Fibroblast of lung (primary cell): ENCODE results near the gene NDUFAF4.

Source experiments
- CTCF ChIP-seq, 2 donors: IDR thresholded peaks in 1 of 2; conservative IDR thresholded peaks in 1 of 2; 1 replicate in 1 of 2; 2 replicates in 1 of 2; pipeline ENCODE4 v1.5.1; 2011 to 2012; ENCODE audit warnings: low read length in 2 of 2, control low read depth in 1 of 2, inconsistent platforms in 1 of 2, low read depth in 1 of 2, mild to moderate bottlenecking in 1 of 2
- EZH2 ChIP-seq: IDR thresholded peaks from 2 replicates; pipeline ENCODE4 v1.5.1; 2012; ENCODE audit warnings: low read length, control low read depth, mild to moderate bottlenecking; ENCODE audit errors: missing control alignments

GRCh38 chr6:96886519-96886918, 11.2 kb downstream of the NDUFAF4 start:
- TF ChIP-seq EZH2 (no peak), CTCF (conservative IDR thresholded peaks at IDR 0.05 in 1 of 2, IDR thresholded peaks at IDR 0.05 in 1 of 2; ENCODE audit: low read depth in 1 of 2, low read length in 2 of 2) (no peak)
